Hepatocyte (in vitro differentiated cells): ENCODE data around the gene PARD3B. TPM values are rescaled to one million over a fixed set of nuclear protein-coding genes. Genes with fewer than 3 reads are reported as not detected.

Source experiments
- DNase-seq: peaks from one replicate; pipeline ENCODE4 v3.0.0-alpha.2; 2016; ENCODE audit warnings: low spot score
- H2AFZ ChIP-seq: fragments of 200-600 bp; sonication (generic); 2 replicates; pipeline ENCODE4 v1.6.0; 2016; ENCODE audit warnings: antibody characterized with exemption, mild to moderate bottlenecking
- H3K27ac ChIP-seq: fragments of 200-600 bp; sonication (generic); 2 replicates; pipeline ENCODE4 v1.5.1; 2016; ENCODE audit warnings: mild to moderate bottlenecking
- H3K27me3 ChIP-seq: fragments of 200-600 bp; sonication (generic); 2 replicates; pipeline ENCODE4 v1.6.1; 2016
- H3K36me3 ChIP-seq: fragments of 200-600 bp; sonication (generic); replicated peaks from 2 replicates; pipeline ENCODE4 v1.5.1; 2016; ENCODE audit warnings: low read depth; ENCODE audit not compliant: insufficient read depth
- H3K4me1 ChIP-seq: fragments of 200-600 bp; sonication (generic); 2 replicates; pipeline ENCODE4 v1.5.1; 2016; ENCODE audit warnings: mild to moderate bottlenecking, moderate library complexity; ENCODE audit not compliant: insufficient read depth
- H3K4me2 ChIP-seq: fragments of 200-600 bp; sonication (generic); 2 replicates; pipeline ENCODE4 v1.6.0; 2016
- H3K4me3 ChIP-seq: fragments of 200-600 bp; sonication (generic); 2 replicates; pipeline ENCODE4 v1.5.1; 2016; ENCODE audit warnings: mild to moderate bottlenecking
- H3K79me2 ChIP-seq: fragments of 200-600 bp; sonication (generic); 2 replicates; pipeline ENCODE4 v1.6.0; 2017; ENCODE audit warnings: mild to moderate bottlenecking
- H3K9me2 ChIP-seq: fragments of 200-600 bp; sonication (generic); replicated peaks from 2 replicates; pipeline ENCODE4 v1.6.0; 2017; ENCODE audit warnings: mild to moderate bottlenecking; ENCODE audit not compliant: insufficient read depth
- H3K9me3 ChIP-seq: fragments of 200-600 bp; sonication (generic); 2 replicates; pipeline ENCODE4 v1.5.1; 2016; ENCODE audit warnings: low read depth, mild to moderate bottlenecking
- H4K20me1 ChIP-seq: fragments of 200-600 bp; sonication (generic); 2 replicates; pipeline ENCODE4 v1.6.0; 2016; ENCODE audit warnings: mild to moderate bottlenecking; ENCODE audit not compliant: insufficient read depth, poor library complexity, severe bottlenecking
- EZH2 ChIP-seq: fragments of 200-600 bp; sonication (generic); IDR thresholded peaks from 2 replicates; pipeline ENCODE4 v1.6.1; 2016; ENCODE audit warnings: antibody characterized with exemption, mild to moderate bottlenecking, borderline replicate concordance
- EZH2phosphoT487 ChIP-seq: fragments of 200-600 bp; sonication (generic); IDR thresholded peaks from one replicate; pipeline ENCODE4 v1.6.1; 2018; ENCODE audit warnings: antibody characterized with exemption, mild to moderate bottlenecking, low read depth, moderate library complexity; ENCODE audit not compliant: unreplicated experiment, severe bottlenecking
- WGBS: methylation state at CpG from one replicate; pipeline ENCODE4 v1.1.6; 2016; ENCODE audit warnings: low lambda C conversion rate; ENCODE audit errors: missing lambda C conversion rate; 5-methylcytosine and 5-hydroxymethylcytosine counted together
- polyA plus RNA-seq: library from polyadenylated mRNA; unstranded; fragments of >200 nt; fragmentation: Nextera tagmentation; extraction: Ambion mirVana; gene quantifications from 2 replicates; pipeline ENCODE4 v1.2.1, GENCODE V29; 2016
- total RNA-seq: library from RNA; depleted of rRNA; stranded (reverse); fragments of >200 nt; gene quantifications from 2 replicates; pipeline ENCODE4 v1.2.3, GENCODE V29; 2014
- TF ChIP-seq, protein P1 (sequence below): fragments of 200-600 bp; sonication (generic); IDR thresholded peaks from 2 replicates; pipeline ENCODE4 v1.5.1; 2016; ENCODE audit warnings: antibody characterized with exemption, mild to moderate bottlenecking; ENCODE audit not compliant: poor library complexity

The PARD3B gene
- total and polyA plus RNA-seq, 2 experiments from 2014 or later, result 11.5 to 21.7 TPM

GRCh38 chr2:204779771-204780170, 234.5 kb downstream of the PARD3B start:
- Histone ChIP-seq H3K4me2 (no peak overlapping the region), H2AFZ (no peak overlapping the region), H4K20me1 (no peaks in the 10 kb centered on the region), H3K9me2 (no peaks in the 10 kb centered on the region), H3K27me3 (no peaks in the 10 kb centered on the region), H3K79me2 (peaks cover 5% of the 10 kb centered on the region), H3K36me3 (no peaks in the 10 kb centered on the region), H3K4me3 (no peak overlapping the region), H3K4me1 (peaks cover 10% of the 10 kb centered on the region), H3K27ac (no peak overlapping the region), H3K9me3 (no peaks in the 10 kb centered on the region)
- DNase-seq, result no peak
- no peak for TF ChIP-seq EZH2
- TF ChIP-seq EZH2phosphoT487, result no peak
- TF ChIP-seq, protein P1, sequence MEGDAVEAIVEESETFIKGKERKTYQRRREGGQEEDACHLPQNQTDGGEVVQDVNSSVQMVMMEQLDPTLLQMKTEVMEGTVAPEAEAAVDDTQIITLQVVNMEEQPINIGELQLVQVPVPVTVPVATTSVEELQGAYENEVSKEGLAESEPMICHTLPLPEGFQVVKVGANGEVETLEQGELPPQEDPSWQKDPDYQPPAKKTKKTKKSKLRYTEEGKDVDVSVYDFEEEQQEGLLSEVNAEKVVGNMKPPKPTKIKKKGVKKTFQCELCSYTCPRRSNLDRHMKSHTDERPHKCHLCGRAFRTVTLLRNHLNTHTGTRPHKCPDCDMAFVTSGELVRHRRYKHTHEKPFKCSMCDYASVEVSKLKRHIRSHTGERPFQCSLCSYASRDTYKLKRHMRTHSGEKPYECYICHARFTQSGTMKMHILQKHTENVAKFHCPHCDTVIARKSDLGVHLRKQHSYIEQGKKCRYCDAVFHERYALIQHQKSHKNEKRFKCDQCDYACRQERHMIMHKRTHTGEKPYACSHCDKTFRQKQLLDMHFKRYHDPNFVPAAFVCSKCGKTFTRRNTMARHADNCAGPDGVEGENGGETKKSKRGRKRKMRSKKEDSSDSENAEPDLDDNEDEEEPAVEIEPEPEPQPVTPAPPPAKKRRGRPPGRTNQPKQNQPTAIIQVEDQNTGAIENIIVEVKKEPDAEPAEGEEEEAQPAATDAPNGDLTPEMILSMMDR, result no peak

GRCh38 chr2:204781941-204782340, 236.7 kb downstream of the PARD3B start:
- Histone ChIP-seq H3K36me3 (no peaks in the 10 kb centered on the region), H3K79me2 (peaks cover 3% of the 10 kb centered on the region), H4K20me1 (no peaks in the 10 kb centered on the region), H3K4me2 (no peak overlapping the region), H3K9me3 (no peaks in the 10 kb centered on the region), H3K27me3 (no peaks in the 10 kb centered on the region), H3K4me1 (no peaks in the 10 kb centered on the region), H3K27ac (no peak overlapping the region), H3K9me2 (no peaks in the 10 kb centered on the region), H3K4me3 (no peak overlapping the region), H2AFZ (no peak overlapping the region)
- no peak for DNase-seq
- TF ChIP-seq EZH2, result no peak
- TF ChIP-seq, protein P1, result no peak
- TF ChIP-seq EZH2phosphoT487, result no peak
- WGBS, result 94% methylated on average over 1 of the region's 1 CpG

- TF ChIP-seq EZH2phosphoT487 (no peak), EZH2 (no peak)
- TF ChIP-seq, protein P1, result no peak
- 83% methylated on average over 3 of the region's 3 CpGs for WGBS
- Histone ChIP-seq H3K27ac (no peak overlapping the region), H3K9me2 (no peaks in the 10 kb centered on the region), H2AFZ (no peak overlapping the region), H3K79me2 (no peaks in the 10 kb centered on the region), H3K27me3 (no peaks in the 10 kb centered on the region), H3K4me1 (no peaks in the 10 kb centered on the region), H3K36me3 (no peaks in the 10 kb centered on the region), H3K9me3 (no peaks in the 10 kb centered on the region), H4K20me1 (no peaks in the 10 kb centered on the region), H3K4me3 (no peak overlapping the region), H3K4me2 (no peak overlapping the region)
- no peak for DNase-seq
These were observed 244.8 kb downstream of the PARD3B start for GRCh38 chr2:204790076-204790475.

DNA sequence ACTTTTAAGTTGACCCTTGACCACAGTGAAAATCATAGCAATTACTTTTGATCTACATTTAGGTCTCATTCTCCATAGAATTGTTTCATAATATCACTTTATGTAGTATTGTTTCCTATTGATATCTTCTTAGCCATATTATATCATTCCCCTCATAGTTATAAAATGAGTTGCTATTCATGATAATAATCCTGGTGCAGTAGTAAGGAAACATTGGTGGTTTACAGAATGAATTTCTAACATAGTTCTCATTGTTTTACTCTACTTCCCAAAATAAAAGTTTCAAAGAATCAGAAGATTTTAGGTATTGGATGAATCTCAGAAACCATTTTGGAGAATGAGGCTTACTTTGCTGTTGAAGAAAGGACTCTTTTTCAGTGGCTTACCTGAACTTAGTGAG, 246.0 kb downstream of the PARD3B start:
- Histone ChIP-seq H3K36me3 (no peaks in the 10 kb centered on the region), H3K4me1 (no peaks in the 10 kb centered on the region), H3K4me3 (no peak overlapping the region), H2AFZ (no peak overlapping the region), H3K4me2 (no peak overlapping the region), H3K27me3 (no peaks in the 10 kb centered on the region), H3K27ac (no peak overlapping the region), H3K9me2 (no peaks in the 10 kb centered on the region), H3K79me2 (no peaks in the 10 kb centered on the region), H4K20me1 (no peaks in the 10 kb centered on the region), H3K9me3 (no peaks in the 10 kb centered on the region)
- DNase-seq, result no peak
- TF ChIP-seq, protein P1, result no peak
- TF ChIP-seq EZH2, result no peak
